H9 (cell line): ENCODE measurements around the gene STK32B. TPM values are rescaled to one million over a fixed set of nuclear protein-coding genes. Genes with fewer than 3 reads are reported as not detected.

Source experiments
- DNase-seq: peaks from one replicate; pipeline ENCODE4 v3.0.0-alpha.2; 2017
- H2AFZ ChIP-seq: one replicate; pipeline ENCODE4 v1.6.1; 2013; ENCODE audit warnings: mild to moderate bottlenecking, low read length, control low read depth, moderate library complexity
- H2AK5ac ChIP-seq: 2 replicates; pipeline ENCODE4 v1.6.1; 2013; ENCODE audit warnings: low read length, control low read depth, mixed read lengths; ENCODE audit not compliant: insufficient read length
- H2BK120ac ChIP-seq: one replicate; pipeline ENCODE4 v1.6.1; 2013; ENCODE audit warnings: low read depth, mild to moderate bottlenecking, low read length, control low read depth, inconsistent platforms; ENCODE audit not compliant: poor library complexity, severe bottlenecking
- H2BK12ac ChIP-seq: 2 replicates; pipeline ENCODE4 v1.6.1; 2013; ENCODE audit warnings: low read length, control low read depth, mixed read lengths, low read depth; ENCODE audit not compliant: insufficient read length
- H2BK15ac ChIP-seq: 2 replicates; pipeline ENCODE4 v1.6.1; 2013; ENCODE audit warnings: low read depth, low read length, control low read depth
- H2BK20ac ChIP-seq: one replicate; pipeline ENCODE4 v1.6.1; 2013; ENCODE audit warnings: low read depth, mild to moderate bottlenecking, low read length, control low read depth, inconsistent platforms; ENCODE audit not compliant: poor library complexity, severe bottlenecking
- H2BK5ac ChIP-seq: 2 replicates; pipeline ENCODE4 v1.6.1; 2013; ENCODE audit warnings: low read length, control low read depth, mixed read lengths; ENCODE audit not compliant: insufficient read length
- H3K14ac ChIP-seq: 2 replicates; pipeline ENCODE4 v1.6.1; 2013; ENCODE audit warnings: low read length, control low read depth; ENCODE audit not compliant: insufficient read depth
- H3K18ac ChIP-seq: 2 replicates; pipeline ENCODE4 v1.6.1; 2013; ENCODE audit warnings: low read depth, mild to moderate bottlenecking, mixed read lengths, low read length, control low read depth; ENCODE audit not compliant: insufficient read length
- H3K23ac ChIP-seq: 2 replicates; pipeline ENCODE4 v1.6.1; 2013; ENCODE audit warnings: low read length, control low read depth, mixed read lengths, low read depth; ENCODE audit not compliant: insufficient read length
- H3K23me2 ChIP-seq: 2 replicates; pipeline ENCODE4 v1.6.1; 2013; ENCODE audit warnings: low read depth, mild to moderate bottlenecking, mixed read lengths, low read length, control low read depth; ENCODE audit not compliant: insufficient read length, poor library complexity, severe bottlenecking
- H3K27ac ChIP-seq: 2 replicates; pipeline ENCODE4 v1.5.1; 2013; ENCODE audit warnings: low read length, control low read depth, mixed read lengths, low read depth; ENCODE audit not compliant: insufficient read length
- H3K27me3 ChIP-seq: 2 replicates; pipeline ENCODE4 v1.6.1; 2013; ENCODE audit warnings: low read length, control low read depth, inconsistent platforms; ENCODE audit not compliant: insufficient read depth
- H3K4ac ChIP-seq: 2 replicates; pipeline ENCODE4 v1.6.1; 2013; ENCODE audit warnings: low read depth, mild to moderate bottlenecking, control low read depth, inconsistent platforms, low read length, moderate library complexity
- H3K4me1 ChIP-seq: 2 replicates; pipeline ENCODE4 v1.6.1; 2013; ENCODE audit warnings: low read length, control low read depth, inconsistent platforms; ENCODE audit not compliant: insufficient read depth
- H3K4me2 ChIP-seq: 2 replicates; pipeline ENCODE4 v1.6.1; 2013; ENCODE audit warnings: low read length, control low read depth, mixed read lengths; ENCODE audit not compliant: insufficient read length, insufficient read depth
- H3K56ac ChIP-seq: 2 replicates; pipeline ENCODE4 v1.6.1; 2013; ENCODE audit warnings: low read depth, mild to moderate bottlenecking, mixed read lengths, low read length, control low read depth; ENCODE audit not compliant: insufficient read length
- H3K79me1 ChIP-seq: 2 replicates; pipeline ENCODE4 v1.6.1; 2013; ENCODE audit warnings: low read depth, mild to moderate bottlenecking, moderate library complexity, low read length, control low read depth, inconsistent platforms; ENCODE audit not compliant: insufficient read depth, poor library complexity, severe bottlenecking
- H3K79me2 ChIP-seq: 2 replicates; pipeline ENCODE4 v1.6.1; 2013; ENCODE audit warnings: low read length, control low read depth, inconsistent platforms; ENCODE audit not compliant: insufficient read depth
- H3K9ac ChIP-seq: 2 replicates; pipeline ENCODE4 v1.6.1; 2013; ENCODE audit warnings: low read length, control low read depth, mixed read lengths; ENCODE audit not compliant: insufficient read length; ENCODE audit errors: extremely low read depth
- H3K9me3 ChIP-seq: one replicate; pipeline ENCODE4 v1.6.1; 2013; ENCODE audit warnings: low read depth, low read length, inconsistent platforms; ENCODE audit not compliant: control insufficient read depth
- H3T11ph ChIP-seq: one replicate; pipeline ENCODE4 v1.6.1; 2013; ENCODE audit warnings: mild to moderate bottlenecking, low read length, control low read depth, inconsistent platforms
- H4K20me1 ChIP-seq: one replicate; pipeline ENCODE4 v1.6.1; 2013; ENCODE audit not compliant: control insufficient read depth, insufficient read length, insufficient read depth
- H4K5ac ChIP-seq: 2 replicates; pipeline ENCODE4 v1.6.1; 2013; ENCODE audit warnings: low read depth, mild to moderate bottlenecking, mixed read lengths, low read length, control low read depth; ENCODE audit not compliant: insufficient read length
- H4K8ac ChIP-seq: replicated peaks from 2 replicates; pipeline ENCODE4 v1.6.1; 2013; ENCODE audit warnings: low read length, control low read depth, mixed read lengths, low read depth; ENCODE audit not compliant: insufficient read length
- H4K91ac ChIP-seq: 2 replicates; pipeline ENCODE4 v1.6.1; 2013; ENCODE audit warnings: low read depth, mild to moderate bottlenecking, moderate library complexity, mixed read lengths, low read length, control low read depth; ENCODE audit not compliant: insufficient read length
- H3K27ac Mint-ChIP-seq, 3 experiments: 2 replicates in 2 of 3; 3 replicates in 1 of 3; pipeline ENCODE4 v1.8.0; 2020 to 2021; ENCODE audit warnings: mixed read lengths in 3 of 3, mild to moderate bottlenecking in 1 of 3, moderate library complexity in 1 of 3
- H3K27me3 Mint-ChIP-seq: 2 replicates; pipeline ENCODE4 v1.8.0; 2021; ENCODE audit warnings: low read depth, mild to moderate bottlenecking, moderate library complexity, mixed read lengths
- H3K36me3 Mint-ChIP-seq, 3 experiments: 2 replicates in 2 of 3; 3 replicates in 1 of 3; pipeline ENCODE4 v1.8.0; 2020 to 2021; ENCODE audit warnings: low read depth in 3 of 3, mixed read lengths in 3 of 3; ENCODE audit not compliant: insufficient read depth in 1 of 3
- H3K4me1 Mint-ChIP-seq, 2 experiments: 2 replicates each; pipeline ENCODE4 v1.8.0; 2020; ENCODE audit warnings: mixed read lengths in 2 of 2
- H3K4me3 Mint-ChIP-seq, 2 experiments: 2 replicates in 1 of 2; 3 replicates in 1 of 2; pipeline ENCODE4 v1.8.0; 2020 to 2021; ENCODE audit warnings: mild to moderate bottlenecking in 2 of 2, mixed read lengths in 2 of 2, moderate library complexity in 1 of 2
- H3K9me3 Mint-ChIP-seq, 2 experiments: 2 replicates in 1 of 2; 3 replicates in 1 of 2; pipeline ENCODE4 v1.8.0; 2020; ENCODE audit warnings: mild to moderate bottlenecking in 2 of 2, mixed read lengths in 2 of 2, moderate library complexity in 1 of 2
- WGBS: extraction: QIAGEN DNeasy Blood & Tissue Kit; methylation state at CpG from one replicate; pipeline ENCODE4 v1.1.7; 2013; ENCODE audit warnings: missing lambda C conversion rate, low lambda C conversion rate, mixed read lengths; ENCODE audit not compliant: insufficient read length; ENCODE audit errors: extremely low coverage; 5-methylcytosine and 5-hydroxymethylcytosine counted together
- total RNA-seq: library from RNA; stranded (reverse); gene quantifications from 2 replicates; pipeline ENCODE4 v1.2.1, GENCODE V29; 2021
- TF ChIP-seq, protein P1 (sequence below): fragments of 200-600 bp; sonication (generic); conservative IDR thresholded peaks from 3 replicates; pipeline ENCODE4 v1.8.0; 2021; ENCODE audit warnings: antibody characterized with exemption, mild to moderate bottlenecking

The STK32B gene
- total RNA-seq, 1 experiment from 2014 or later = 1.0 TPM

GRCh38 chr4:5072948-5073347 is 21.7 kb downstream of the STK32B start:
- H3K27ac ChIP-seq = no peak overlapping the region
- H3K9ac ChIP-seq = no peak overlapping the region
- H3T11ph ChIP-seq = no peak overlapping the region
- no peak overlapping the region for H2BK5ac ChIP-seq
- no peaks in the 10 kb centered on the region for H3K4me1 ChIP-seq
- no peak overlapping the region for H2AK5ac ChIP-seq
- H4K20me1 ChIP-seq = no peaks in the 10 kb centered on the region
- Mint-ChIP-seq H3K36me3 (peaks cover 0 to 12% (median 7%) of the 10 kb centered on the region in 3 experiments; a peak in 4 of 7 replicates), H3K27me3 (peaks cover 4% of the 10 kb centered on the region), H3K4me3 (no peak overlapping the region), H3K27ac (no peak overlapping the region), H3K4me1 (peaks cover 9 to 22% of the 10 kb centered on the region in 2 experiments), H3K9me3 (peaks cover 18 to 19% of the 10 kb centered on the region in 2 experiments)
- no CpG with 5 or more reads among the region's 1 CpG for whole genome bisulfite sequencing
- no peaks in the 10 kb centered on the region for H3K27me3 ChIP-seq
- H3K4me2 ChIP-seq = no peak overlapping the region
- H3K79me1 ChIP-seq = no peaks in the 10 kb centered on the region
- no peak overlapping the region for H4K91ac ChIP-seq
- TF ChIP-seq, protein P1, sequence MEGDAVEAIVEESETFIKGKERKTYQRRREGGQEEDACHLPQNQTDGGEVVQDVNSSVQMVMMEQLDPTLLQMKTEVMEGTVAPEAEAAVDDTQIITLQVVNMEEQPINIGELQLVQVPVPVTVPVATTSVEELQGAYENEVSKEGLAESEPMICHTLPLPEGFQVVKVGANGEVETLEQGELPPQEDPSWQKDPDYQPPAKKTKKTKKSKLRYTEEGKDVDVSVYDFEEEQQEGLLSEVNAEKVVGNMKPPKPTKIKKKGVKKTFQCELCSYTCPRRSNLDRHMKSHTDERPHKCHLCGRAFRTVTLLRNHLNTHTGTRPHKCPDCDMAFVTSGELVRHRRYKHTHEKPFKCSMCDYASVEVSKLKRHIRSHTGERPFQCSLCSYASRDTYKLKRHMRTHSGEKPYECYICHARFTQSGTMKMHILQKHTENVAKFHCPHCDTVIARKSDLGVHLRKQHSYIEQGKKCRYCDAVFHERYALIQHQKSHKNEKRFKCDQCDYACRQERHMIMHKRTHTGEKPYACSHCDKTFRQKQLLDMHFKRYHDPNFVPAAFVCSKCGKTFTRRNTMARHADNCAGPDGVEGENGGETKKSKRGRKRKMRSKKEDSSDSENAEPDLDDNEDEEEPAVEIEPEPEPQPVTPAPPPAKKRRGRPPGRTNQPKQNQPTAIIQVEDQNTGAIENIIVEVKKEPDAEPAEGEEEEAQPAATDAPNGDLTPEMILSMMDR = no peak
- peaks cover 3% of the 10 kb centered on the region for H3K9me3 ChIP-seq
- no peak for DNase-seq
- H4K5ac ChIP-seq = no peak overlapping the region
- no peaks in the 10 kb centered on the region for H3K79me2 ChIP-seq
- no peak overlapping the region for H3K18ac ChIP-seq
- H3K4ac ChIP-seq = no peak overlapping the region
- H3K56ac ChIP-seq = no peak overlapping the region
- H2BK20ac ChIP-seq = no peak overlapping the region
- H3K14ac ChIP-seq = no peak overlapping the region
- H2BK12ac ChIP-seq = no peak overlapping the region
- no peak overlapping the region for H2AFZ ChIP-seq
- no peak overlapping the region for H2BK120ac ChIP-seq
- H4K8ac ChIP-seq = no peak overlapping the region
- H3K23me2 ChIP-seq = no peaks in the 10 kb centered on the region
- no peak overlapping the region for H3K23ac ChIP-seq
- no peak overlapping the region for H2BK15ac ChIP-seq
